CD4-positive, alpha-beta T cell treated with Interferon gamma for 1 hour (primary cell): ENCODE results near the gene SNAP47.

Experiments
- DNase-seq: peaks from one replicate; pipeline ENCODE4 v3.0.0-alpha.2; 2020

Gene SNAP47

DNA sequence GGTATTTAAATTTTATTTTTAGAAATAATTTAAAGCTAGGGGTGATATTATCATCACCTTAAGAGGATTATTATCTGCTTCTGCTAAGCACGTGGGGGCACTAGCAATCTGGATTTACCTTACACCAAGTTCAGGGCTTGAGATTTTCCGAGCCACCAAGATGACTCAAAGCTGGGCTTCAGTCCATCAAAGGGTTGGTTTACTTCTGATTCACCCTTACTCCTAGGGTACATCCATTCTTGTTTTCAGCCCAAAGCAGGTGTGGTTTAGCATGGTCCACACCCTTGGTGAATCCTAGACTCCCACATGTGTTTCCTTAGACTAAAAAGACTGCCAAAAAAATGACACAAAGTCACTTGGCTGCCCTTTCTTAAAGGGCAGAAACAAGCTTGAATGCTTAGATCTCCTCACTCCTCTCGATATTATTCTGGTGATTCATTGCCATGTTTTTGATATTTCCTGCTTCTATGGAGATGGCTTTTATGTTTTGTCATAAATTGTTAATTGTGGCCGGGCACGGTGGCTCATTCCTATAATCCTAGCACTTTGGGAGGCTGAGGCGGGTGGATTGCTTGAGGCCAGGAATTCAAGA is 70.5 kb downstream of the SNAP47 start:
- DNase-seq: no peak

DNA sequence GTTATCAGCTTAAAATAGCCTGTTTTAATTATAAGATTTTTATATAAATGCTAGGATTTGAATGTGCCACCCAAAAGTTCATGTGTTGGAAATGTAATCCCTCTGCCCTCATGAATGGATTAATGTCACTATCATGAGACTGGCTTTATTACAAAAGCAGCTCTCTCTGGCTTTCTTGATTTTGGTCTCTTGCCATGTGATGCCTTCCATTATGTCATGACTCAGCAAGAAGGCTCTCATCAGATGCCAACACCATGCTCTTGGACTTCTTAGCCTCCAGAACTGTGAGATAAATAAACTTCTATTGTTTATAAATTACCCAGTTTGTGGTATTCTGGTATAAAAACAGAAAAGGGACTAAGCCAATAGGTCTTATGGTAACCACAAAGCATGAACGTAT is 73.3 kb downstream of the SNAP47 start:
- DNase-seq: no peak

DNA sequence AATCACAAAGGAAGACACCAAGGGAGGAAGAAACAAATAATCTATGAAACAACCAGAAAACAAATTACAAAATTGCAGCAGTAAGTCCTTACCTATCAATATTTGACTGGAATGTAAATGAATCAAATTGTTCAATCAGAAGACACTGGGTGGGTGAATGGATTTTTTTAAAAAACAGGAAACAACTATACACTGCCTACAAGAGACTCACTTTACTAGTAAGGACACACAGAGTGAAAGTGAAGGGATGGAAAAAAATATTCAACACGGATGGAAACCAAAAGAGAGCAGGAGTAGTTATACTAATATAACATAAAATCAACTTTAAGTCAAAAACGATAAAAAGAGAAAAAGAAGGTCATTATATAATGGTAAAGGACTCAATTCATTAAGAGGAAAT is 73.8 kb downstream of the SNAP47 start:
- DNase-seq: no peak

DNA sequence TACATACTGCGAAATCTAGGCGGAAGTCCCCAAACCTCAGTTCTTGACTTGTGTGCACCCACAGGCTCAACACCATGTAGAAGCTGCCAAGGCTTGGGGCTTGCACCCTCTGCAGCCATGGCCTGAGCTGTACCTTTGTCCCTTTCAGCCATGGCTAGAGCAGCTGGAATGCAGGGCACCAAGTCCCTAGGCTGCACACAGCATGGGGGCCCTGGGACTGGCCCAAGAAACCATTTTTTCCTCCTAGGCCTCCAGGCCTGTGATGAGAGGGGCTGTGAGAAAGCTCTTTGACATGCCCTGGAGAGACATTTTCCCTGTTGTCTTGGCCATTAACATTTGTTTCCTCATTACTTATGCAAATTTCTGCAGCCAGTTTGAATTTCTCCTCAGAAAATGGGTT is 78.7 kb downstream of the SNAP47 start:
- DNase-seq: no peak

DNA sequence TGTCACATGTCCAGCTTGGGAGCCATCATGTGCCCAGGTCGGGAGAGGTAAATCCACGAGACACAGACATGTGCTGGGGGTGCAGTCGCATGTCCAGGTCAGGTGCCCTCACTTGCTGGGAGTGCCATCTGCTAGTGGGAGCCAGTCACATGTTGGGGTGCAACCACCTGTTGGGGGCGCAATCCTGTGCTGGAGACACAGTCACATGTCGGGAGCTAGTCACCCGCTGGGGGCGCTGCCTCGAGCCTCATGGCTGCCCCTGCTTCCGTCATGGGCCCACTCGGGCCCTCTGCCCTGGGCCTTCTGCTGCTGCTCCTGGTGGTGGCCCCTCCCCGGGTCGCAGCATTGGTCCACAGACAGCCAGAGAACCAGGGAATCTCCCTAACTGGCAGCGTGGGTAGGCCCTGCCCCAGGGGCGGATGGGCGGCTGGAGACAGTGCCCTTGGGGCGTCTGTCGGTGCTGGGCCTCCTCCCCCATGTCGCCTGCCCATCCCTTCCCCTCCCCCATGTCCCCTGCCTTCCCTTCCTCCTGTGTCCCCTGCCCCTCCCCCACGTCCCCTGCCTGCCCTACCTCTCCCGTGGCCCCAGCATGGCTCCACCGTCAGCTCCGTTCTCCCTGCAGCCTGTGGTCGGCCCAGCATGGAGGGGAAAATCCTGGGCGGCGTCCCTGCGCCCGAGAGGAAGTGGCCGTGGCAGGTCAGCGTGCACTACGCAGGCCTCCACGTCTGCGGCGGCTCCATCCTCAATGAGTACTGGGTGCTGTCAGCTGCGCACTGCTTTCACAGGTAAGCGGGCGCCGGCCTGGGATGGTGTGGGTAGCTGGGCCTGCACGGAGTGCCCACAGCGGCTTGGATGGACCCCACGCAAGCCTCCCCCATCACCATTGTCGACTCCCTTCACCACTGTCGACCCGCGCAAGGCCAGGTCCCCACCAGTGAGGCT is 80.5 kb downstream of the SNAP47 start, which contains the start of gene PRSS38:
Gene PRSS38, plus strand, starts transcription at position 208 of the 942 bp plus-strand sequence. Its CDS starts 42 bp downstream, at position 250.
- DNase-seq: no peak

DNA sequence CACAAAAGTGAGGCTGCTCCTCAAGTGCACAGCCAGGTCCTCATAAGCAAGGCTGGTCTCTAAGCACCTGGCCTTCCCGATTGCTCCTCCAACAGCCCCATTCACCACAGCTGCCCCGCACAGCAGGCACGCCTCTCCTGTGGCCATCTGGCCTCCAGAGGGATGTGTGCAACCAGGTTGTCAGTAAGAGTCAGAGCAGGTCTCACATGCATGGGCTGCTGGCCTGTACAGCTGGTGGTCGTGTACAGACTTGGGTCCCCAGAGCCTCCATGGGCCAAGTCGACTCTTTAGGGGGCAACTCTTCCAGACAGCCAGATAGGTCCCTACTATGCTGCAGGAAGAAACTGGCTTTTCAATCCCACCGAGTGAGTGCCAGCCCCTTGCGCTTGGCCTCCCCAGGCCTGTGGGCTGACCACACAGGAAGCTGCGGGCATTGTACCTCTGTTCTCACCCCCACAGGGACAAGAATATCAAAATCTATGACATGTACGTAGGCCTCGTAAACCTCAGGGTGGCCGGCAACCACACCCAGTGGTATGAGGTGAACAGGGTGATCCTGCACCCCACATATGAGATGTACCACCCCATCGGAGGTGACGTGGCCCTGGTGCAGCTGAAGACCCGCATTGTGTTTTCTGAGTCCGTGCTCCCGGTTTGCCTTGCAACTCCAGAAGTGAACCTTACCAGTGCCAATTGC is 81.7 kb downstream of the SNAP47 start:
- no peak for DNase-seq

DNA sequence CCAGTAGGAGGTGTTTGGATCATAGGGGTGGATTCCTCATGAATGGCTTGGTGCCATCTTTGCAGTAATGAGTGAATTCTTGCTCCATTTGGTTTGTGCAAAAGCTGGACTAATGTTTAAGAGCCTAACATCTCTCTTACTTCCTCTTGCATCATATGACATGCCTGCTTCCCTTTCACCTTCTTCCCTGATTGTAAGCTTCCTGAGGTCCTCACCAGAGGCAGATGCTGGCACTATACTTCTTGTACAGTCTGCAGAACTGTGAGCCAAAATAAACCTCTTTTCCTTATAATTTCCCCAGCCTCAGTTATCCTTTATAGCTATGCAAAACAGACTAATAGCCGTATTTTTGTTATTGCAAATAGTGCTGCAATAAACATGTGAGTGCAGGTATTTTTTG is 88.3 kb downstream of the SNAP47 start:
- no peak for DNase-seq

DNA sequence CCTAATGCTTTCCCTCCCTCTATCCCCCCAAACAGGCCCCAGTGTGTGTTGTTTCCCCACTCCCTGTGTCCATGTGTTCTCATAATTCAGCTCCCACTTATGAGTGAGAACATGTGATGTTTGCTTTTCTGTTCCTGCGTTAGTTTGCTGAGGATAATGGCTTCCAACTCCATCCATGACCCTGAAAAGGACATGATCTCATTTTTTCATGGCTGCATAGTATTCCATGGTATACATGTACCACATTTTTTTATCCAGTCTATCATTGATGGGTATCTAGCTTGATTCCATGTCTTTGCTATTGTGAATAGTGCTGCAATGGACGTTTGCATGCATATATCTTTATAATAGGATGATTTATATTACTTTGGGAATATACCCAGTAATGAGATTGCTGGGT is 89.0 kb downstream of the SNAP47 start:
- DNase-seq: no peak

DNA sequence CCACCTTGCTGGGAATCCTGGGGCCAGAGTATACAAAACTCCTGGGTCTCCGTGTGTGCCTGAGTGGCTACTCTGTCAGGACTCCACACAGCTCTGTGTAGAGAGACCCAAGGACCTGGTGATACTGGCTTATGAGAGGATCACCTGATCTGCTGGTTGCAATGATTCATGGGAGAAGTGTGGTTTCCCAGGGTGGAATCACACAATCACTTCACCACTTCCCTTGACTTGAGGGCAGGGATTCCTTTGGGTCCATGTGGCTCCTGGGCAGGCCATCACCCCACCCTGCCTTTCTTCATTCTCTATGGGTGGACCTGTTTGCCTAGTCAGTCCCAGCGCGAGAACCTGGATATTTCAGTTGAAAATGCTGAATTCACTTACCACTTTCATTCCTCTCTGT is 93.6 kb downstream of the SNAP47 start:
- no peak for DNase-seq
